ENCODE measurements around the gene RAD21L1.

- no peak for TF ChIP-seq CTCF (IDR thresholded peaks at IDR 0.05; ENCODE audit: insufficient read depth, low read length, poor library complexity, severe bottlenecking)
- no peak for TF ChIP-seq EZH2phosphoT487 (conservative IDR thresholded peaks at IDR 0.05; ENCODE audit: low read length)
These were observed 11.0 kb upstream of the RAD21L1 start for GRCh38 chr20:1214838-1215261.
